ENCODE results near the gene CCZ1B.
"Not testable (repeated sequence)": the region's sequence is repeated elsewhere in the genome, so short reads cannot be mapped to it uniquely, and the experiment has no call there.

DNA sequence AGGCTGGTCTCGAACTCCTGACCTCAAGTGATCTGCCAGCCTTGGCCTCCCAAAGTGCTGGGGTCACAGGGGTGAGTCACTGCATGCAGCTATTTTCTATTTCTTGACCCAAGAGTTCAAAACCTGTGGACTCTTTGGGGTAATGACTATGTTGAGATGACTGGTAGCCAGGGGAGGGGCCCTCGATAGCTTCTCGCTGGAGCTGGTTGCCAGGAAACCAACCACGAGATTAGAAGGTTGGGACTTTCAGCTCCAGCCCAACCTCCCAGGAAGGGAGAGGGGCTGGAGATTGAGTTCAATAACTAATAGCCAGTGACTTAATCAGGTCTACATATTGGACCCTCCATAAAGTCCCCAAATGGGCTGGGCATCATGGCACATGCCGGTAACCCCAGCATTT, 28.9 kb downstream of the CCZ1B start:
- TF ChIP-seq, protein P1, sequence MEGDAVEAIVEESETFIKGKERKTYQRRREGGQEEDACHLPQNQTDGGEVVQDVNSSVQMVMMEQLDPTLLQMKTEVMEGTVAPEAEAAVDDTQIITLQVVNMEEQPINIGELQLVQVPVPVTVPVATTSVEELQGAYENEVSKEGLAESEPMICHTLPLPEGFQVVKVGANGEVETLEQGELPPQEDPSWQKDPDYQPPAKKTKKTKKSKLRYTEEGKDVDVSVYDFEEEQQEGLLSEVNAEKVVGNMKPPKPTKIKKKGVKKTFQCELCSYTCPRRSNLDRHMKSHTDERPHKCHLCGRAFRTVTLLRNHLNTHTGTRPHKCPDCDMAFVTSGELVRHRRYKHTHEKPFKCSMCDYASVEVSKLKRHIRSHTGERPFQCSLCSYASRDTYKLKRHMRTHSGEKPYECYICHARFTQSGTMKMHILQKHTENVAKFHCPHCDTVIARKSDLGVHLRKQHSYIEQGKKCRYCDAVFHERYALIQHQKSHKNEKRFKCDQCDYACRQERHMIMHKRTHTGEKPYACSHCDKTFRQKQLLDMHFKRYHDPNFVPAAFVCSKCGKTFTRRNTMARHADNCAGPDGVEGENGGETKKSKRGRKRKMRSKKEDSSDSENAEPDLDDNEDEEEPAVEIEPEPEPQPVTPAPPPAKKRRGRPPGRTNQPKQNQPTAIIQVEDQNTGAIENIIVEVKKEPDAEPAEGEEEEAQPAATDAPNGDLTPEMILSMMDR (IDR thresholded peaks at IDR 0.05) = not testable (repeated sequence)
- TF ChIP-seq POLR2A (IDR thresholded peaks at IDR 0.05) = not testable (repeated sequence)

Measured in heart left ventricle (tissue), 13 donors.